ENCODE results near the gene CFAP77. TPM values are rescaled to one million over a fixed set of nuclear protein-coding genes. Genes with fewer than 3 reads are reported as not detected.
A peak's percentile ranks its signal among the peaks of the same experiment; 100 is the strongest.

Gene CFAP77
- total and polyA plus RNA-seq, 10 of the 15 experiments (the other 5 are each of a cell fraction or from before 2014, with no cell fraction given) = 0.33 TPM; not detected in 9

DNA sequence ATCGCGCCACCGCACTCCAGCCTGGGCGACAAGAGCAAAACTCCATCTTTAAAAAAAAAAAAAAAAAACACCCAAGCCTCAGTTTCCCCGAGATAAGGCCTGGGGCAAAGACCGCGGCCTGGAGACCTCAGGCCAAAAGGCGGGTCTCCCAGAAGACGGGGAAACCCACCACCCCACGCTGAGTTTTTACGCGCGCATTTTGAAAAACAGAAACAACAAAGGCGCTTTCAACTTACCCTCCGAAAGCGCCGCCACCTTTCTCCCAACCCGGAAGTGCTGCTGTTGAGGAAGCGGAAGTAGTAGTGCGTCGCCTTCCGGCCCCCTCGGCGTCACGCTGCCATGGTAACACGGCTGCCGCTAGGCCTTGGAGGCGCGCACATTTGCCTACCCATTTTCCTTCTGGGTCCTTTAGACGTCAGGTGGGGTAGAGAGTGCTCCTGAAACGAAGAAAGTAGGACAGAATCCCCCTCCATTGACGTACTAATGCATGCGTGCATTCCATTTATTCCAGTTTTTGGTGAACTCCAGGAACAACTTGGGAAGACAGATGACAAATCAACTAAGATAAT, 3.4 kb upstream of the CFAP77 start, which contains the start of gene TTF1 (continued):
- TF ChIP-seq, protein P1, sequence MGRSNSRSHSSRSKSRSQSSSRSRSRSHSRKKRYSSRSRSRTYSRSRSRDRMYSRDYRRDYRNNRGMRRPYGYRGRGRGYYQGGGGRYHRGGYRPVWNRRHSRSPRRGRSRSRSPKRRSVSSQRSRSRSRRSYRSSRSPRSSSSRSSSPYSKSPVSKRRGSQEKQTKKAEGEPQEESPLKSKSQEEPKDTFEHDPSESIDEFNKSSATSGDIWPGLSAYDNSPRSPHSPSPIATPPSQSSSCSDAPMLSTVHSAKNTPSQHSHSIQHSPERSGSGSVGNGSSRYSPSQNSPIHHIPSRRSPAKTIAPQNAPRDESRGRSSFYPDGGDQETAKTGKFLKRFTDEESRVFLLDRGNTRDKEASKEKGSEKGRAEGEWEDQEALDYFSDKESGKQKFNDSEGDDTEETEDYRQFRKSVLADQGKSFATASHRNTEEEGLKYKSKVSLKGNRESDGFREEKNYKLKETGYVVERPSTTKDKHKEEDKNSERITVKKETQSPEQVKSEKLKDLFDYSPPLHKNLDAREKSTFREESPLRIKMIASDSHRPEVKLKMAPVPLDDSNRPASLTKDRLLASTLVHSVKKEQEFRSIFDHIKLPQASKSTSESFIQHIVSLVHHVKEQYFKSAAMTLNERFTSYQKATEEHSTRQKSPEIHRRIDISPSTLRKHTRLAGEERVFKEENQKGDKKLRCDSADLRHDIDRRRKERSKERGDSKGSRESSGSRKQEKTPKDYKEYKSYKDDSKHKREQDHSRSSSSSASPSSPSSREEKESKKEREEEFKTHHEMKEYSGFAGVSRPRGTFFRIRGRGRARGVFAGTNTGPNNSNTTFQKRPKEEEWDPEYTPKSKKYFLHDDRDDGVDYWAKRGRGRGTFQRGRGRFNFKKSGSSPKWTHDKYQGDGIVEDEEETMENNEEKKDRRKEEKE (IDR thresholded peaks at IDR 0.05) = no peak
- TF ChIP-seq, protein P2, sequence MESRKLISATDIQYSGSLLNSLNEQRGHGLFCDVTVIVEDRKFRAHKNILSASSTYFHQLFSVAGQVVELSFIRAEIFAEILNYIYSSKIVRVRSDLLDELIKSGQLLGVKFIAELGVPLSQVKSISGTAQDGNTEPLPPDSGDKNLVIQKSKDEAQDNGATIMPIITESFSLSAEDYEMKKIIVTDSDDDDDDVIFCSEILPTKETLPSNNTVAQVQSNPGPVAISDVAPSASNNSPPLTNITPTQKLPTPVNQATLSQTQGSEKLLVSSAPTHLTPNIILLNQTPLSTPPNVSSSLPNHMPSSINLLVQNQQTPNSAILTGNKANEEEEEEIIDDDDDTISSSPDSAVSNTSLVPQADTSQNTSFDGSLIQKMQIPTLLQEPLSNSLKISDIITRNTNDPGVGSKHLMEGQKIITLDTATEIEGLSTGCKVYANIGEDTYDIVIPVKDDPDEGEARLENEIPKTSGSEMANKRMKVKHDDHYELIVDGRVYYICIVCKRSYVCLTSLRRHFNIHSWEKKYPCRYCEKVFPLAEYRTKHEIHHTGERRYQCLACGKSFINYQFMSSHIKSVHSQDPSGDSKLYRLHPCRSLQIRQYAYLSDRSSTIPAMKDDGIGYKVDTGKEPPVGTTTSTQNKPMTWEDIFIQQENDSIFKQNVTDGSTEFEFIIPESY (IDR thresholded peaks at IDR 0.05) = no peak
- TF ChIP-seq, protein P3, sequence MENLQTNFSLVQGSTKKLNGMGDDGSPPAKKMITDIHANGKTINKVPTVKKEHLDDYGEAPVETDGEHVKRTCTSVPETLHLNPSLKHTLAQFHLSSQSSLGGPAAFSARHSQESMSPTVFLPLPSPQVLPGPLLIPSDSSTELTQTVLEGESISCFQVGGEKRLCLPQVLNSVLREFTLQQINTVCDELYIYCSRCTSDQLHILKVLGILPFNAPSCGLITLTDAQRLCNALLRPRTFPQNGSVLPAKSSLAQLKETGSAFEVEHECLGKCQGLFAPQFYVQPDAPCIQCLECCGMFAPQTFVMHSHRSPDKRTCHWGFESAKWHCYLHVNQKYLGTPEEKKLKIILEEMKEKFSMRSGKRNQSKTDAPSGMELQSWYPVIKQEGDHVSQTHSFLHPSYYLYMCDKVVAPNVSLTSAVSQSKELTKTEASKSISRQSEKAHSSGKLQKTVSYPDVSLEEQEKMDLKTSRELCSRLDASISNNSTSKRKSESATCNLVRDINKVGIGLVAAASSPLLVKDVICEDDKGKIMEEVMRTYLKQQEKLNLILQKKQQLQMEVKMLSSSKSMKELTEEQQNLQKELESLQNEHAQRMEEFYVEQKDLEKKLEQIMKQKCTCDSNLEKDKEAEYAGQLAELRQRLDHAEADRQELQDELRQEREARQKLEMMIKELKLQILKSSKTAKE (IDR thresholded peaks at IDR 0.05; ENCODE audit: low read depth, poor library complexity, severe bottlenecking) = no peak
- TF ChIP-seq MTA3 (IDR thresholded peaks at IDR 0.05; ENCODE audit: borderline replicate concordance, low read length) (no peak), NR2F1 (conservative IDR thresholded peaks at IDR 0.05) (0 out of 2 replicates have a peak, but pooled peaks have one; percentile 9), EGR1 (IDR thresholded peaks at IDR 0.05; ENCODE audit: borderline replicate concordance in 1 of 2, low read depth in 2 of 2, low read length in 2 of 2) (peak in 1 of 2 experiments; percentile 61; a peak in 1 of 3 replicates), POU2F2 (IDR thresholded peaks at IDR 0.05; ENCODE audit: borderline replicate concordance, low read depth, low read length) (peak; percentile 91; the same call in 2 of the 3 replicates), CBFB (IDR thresholded peaks at IDR 0.05; ENCODE audit: low read depth) (no peak), ZSCAN29 (IDR thresholded peaks at IDR 0.05) (no peak), CBX3 (IDR thresholded peaks at IDR 0.05; ENCODE audit: borderline replicate concordance, low read depth) (no peak), ATF7 (IDR thresholded peaks at IDR 0.05; ENCODE audit: low read depth) (peak; percentile 35; the same call in 1 of the 2 replicates), ZNF207 (IDR thresholded peaks at IDR 0.05; ENCODE audit: borderline replicate concordance) (no peak), TCF12 (IDR thresholded peaks at IDR 0.05; ENCODE audit: low read depth, low read length) (peak; percentile 41; the same call in 1 of the 2 replicates), EZH2 (IDR thresholded peaks at IDR 0.05; ENCODE audit: borderline replicate concordance, control insufficient read depth, low read depth, low read length) (no peak), IKZF1 (conservative IDR thresholded peaks at IDR 0.05) (peak; percentile 76), SREBF1 (IDR thresholded peaks at IDR 0.05; ENCODE audit: low read length) (no peak)
- TF ChIP-seq, protein P4, sequence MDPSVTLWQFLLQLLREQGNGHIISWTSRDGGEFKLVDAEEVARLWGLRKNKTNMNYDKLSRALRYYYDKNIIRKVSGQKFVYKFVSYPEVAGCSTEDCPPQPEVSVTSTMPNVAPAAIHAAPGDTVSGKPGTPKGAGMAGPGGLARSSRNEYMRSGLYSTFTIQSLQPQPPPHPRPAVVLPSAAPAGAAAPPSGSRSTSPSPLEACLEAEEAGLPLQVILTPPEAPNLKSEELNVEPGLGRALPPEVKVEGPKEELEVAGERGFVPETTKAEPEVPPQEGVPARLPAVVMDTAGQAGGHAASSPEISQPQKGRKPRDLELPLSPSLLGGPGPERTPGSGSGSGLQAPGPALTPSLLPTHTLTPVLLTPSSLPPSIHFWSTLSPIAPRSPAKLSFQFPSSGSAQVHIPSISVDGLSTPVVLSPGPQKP (IDR thresholded peaks at IDR 0.05; ENCODE audit: low read depth, low read length) = peak; percentile 67; the same call in 1 of the 2 replicates
- TF ChIP-seq, protein P5, sequence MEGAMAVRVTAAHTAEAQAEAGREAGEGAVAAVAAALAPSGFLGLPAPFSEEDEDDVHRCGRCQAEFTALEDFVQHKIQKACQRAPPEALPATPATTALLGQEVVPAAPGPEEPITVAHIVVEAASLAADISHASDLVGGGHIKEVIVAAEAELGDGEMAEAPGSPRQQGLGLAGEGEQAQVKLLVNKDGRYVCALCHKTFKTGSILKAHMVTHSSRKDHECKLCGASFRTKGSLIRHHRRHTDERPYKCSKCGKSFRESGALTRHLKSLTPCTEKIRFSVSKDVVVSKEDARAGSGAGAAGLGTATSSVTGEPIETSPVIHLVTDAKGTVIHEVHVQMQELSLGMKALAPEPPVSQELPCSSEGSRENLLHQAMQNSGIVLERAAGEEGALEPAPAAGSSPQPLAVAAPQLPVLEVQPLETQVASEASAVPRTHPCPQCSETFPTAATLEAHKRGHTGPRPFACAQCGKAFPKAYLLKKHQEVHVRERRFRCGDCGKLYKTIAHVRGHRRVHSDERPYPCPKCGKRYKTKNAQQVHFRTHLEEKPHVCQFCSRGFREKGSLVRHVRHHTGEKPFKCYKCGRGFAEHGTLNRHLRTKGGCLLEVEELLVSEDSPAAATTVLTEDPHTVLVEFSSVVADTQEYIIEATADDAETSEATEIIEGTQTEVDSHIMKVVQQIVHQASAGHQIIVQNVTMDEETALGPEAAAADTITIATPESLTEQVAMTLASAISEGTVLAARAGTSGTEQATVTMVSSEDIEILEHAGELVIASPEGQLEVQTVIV (IDR thresholded peaks at IDR 0.05; ENCODE audit: borderline replicate concordance, partially characterized antibody) = peak; percentile 87
